GM12878 (cell line): ENCODE measurements around the gene KCNIP3. TPM values are rescaled to one million over a fixed set of nuclear protein-coding genes. Genes with fewer than 3 reads are reported as not detected.

Source experiments
- ATAC-seq: fragments of 200-7000 bp; cut with Tn5 transposase; 3 replicates; pipeline ENCODE4 v1.9.1; 2020; ENCODE audit warnings: mild to moderate bottlenecking, moderate library complexity
- BruUV-seq: library from RNA; stranded (reverse); fragments of 400-500 nt; replicated peaks from 2 replicates; lab custom pipeline; 2021; lab: Mats Ljungman, UMichigan
- CTCF ChIA-PET: fragments of 300-600 bp; sonication (Branson Sonifier 250); formaldehyde crosslinking; extraction: SDS; loops from one replicate; lab custom pipeline; 2021; ENCODE audit warnings: inconsistent platforms; lab: Yijun Ruan, JAX
- POLR2A ChIA-PET: fragments of 350-600 bp; formaldehyde crosslinking; extraction: SDS; loops from one replicate; lab custom pipeline; 2021; ENCODE audit warnings: inconsistent platforms; lab: Charles Lee
- RAD21 ChIA-PET: fragments of 300-600 bp; sonication (Branson Sonifier 250); formaldehyde crosslinking; loops from one replicate; lab custom pipeline; 2023; ENCODE audit warnings: antibody characterized with exemption; ENCODE audit not compliant: unreplicated experiment; lab: Charles Lee
- SMC1A ChIA-PET: fragments of 300-600 bp; sonication (Branson Sonifier 250); formaldehyde crosslinking; loops from one replicate; lab custom pipeline; 2023; ENCODE audit not compliant: unreplicated experiment, uncharacterized antibody; lab: Charles Lee
- DNase-seq: peaks from one replicate; pipeline ENCODE4 v3.0.0-alpha.2; 2011; ENCODE audit warnings: low read depth, low spot score
- FAIRE-seq: peaks from 3 replicates; lab custom pipeline; 2011; peaks lifted over from hg19 to GRCh38; lab: Jason Lieb, UNC
- H2AFZ ChIP-seq: 2 replicates; pipeline ENCODE4 v1.6.0; 2011; ENCODE audit warnings: low read depth, low read length, control low read depth; ENCODE audit not compliant: control insufficient read depth
- H3K27ac ChIP-seq: 2 replicates; pipeline ENCODE4 v1.5.1; 2011; ENCODE audit warnings: control low read depth; ENCODE audit not compliant: control insufficient read depth, insufficient read depth
- H3K27me3 ChIP-seq, 2 experiments: replicated peaks in 1 of 2; 2 replicates each; pipeline versions ENCODE4 v1.6.0 to v1.6.1; 2011; ENCODE audit warnings: low read length in 1 of 2; ENCODE audit not compliant: control insufficient read depth in 2 of 2, insufficient read depth in 2 of 2
- H3K36me3 ChIP-seq, 2 experiments: 2 replicates each; pipeline ENCODE4 v1.5.1; 2011; ENCODE audit warnings: low read length in 1 of 2; ENCODE audit not compliant: control insufficient read depth in 2 of 2, insufficient read depth in 2 of 2
- H3K4me1 ChIP-seq: 2 replicates; pipeline ENCODE4 v1.6.1; 2011; ENCODE audit warnings: mild to moderate bottlenecking, low read length, moderate library complexity, mixed read lengths; ENCODE audit not compliant: control insufficient read depth, insufficient read depth
- H3K4me2 ChIP-seq: 2 replicates; pipeline ENCODE4 v1.6.0; 2011; ENCODE audit warnings: control low read depth; ENCODE audit not compliant: control insufficient read depth, insufficient read depth
- H3K4me3 ChIP-seq: fragments of 200-600 bp; sonication (generic); 2 replicates; pipeline ENCODE4 v1.5.1; 2016
- H3K79me2 ChIP-seq: 2 replicates; pipeline ENCODE4 v1.6.0; 2011; ENCODE audit warnings: low read length; ENCODE audit not compliant: control insufficient read depth, insufficient read depth
- H3K9ac ChIP-seq: 2 replicates; pipeline ENCODE4 v1.8.0; 2011; ENCODE audit warnings: low read length, control low read depth, mixed read lengths; ENCODE audit not compliant: control insufficient read depth, insufficient read depth
- H3K9me3 ChIP-seq: replicated peaks from 3 replicates; pipeline ENCODE4 v1.5.1; 2011; ENCODE audit warnings: mild to moderate bottlenecking, low read length; ENCODE audit not compliant: control insufficient read depth, insufficient read depth
- H4K20me1 ChIP-seq: 2 replicates; pipeline ENCODE4 v1.6.0; 2011; ENCODE audit not compliant: control insufficient read depth, insufficient read depth
- E2F8 ChIP-seq: fragments of 450-650 bp; IDR thresholded peaks from 2 replicates; pipeline ENCODE4 v1.6.1; 2018; ENCODE audit warnings: mild to moderate bottlenecking, low read depth, moderate library complexity; ENCODE audit not compliant: partially characterized antibody
- ELK1 ChIP-seq: IDR thresholded peaks from 2 replicates; pipeline ENCODE4 v1.6.1; 2012; ENCODE audit warnings: low read depth, low read length, improper control_type of control experiment
- HDAC2 ChIP-seq: fragments of 200-600 bp; sonication (generic); IDR thresholded peaks from 2 replicates; pipeline ENCODE4 v1.6.1; 2017
- MYB ChIP-seq: fragments of 150-350 bp; IDR thresholded peaks from 2 replicates; pipeline ENCODE4 v1.6.1; 2014; ENCODE audit warnings: mild to moderate bottlenecking, low read depth, low read length, borderline replicate concordance
- NRF1 ChIP-seq: conservative IDR thresholded peaks from 2 replicates; pipeline ENCODE4 v1.6.1; 2011; ENCODE audit warnings: mild to moderate bottlenecking, low read depth, low read length, improper control_type of control experiment
- RELA ChIP-seq: fragments of 450-650 bp; IDR thresholded peaks from 2 replicates; pipeline ENCODE4 v1.8.0; 2014; ENCODE audit warnings: borderline replicate concordance; ENCODE audit not compliant: partially characterized antibody
- SIN3A ChIP-seq: IDR thresholded peaks from 2 replicates; pipeline ENCODE4 v1.6.1; 2012; ENCODE audit warnings: low read depth, low read length, improper control_type of control experiment
- WGBS: methylation state at CpG from one replicate; pipeline ENCODE4 v1.1.6; 2016; ENCODE audit warnings: low lambda C conversion rate; ENCODE audit not compliant: insufficient replicate concordance, insufficient coverage; ENCODE audit errors: missing lambda C conversion rate; 5-methylcytosine and 5-hydroxymethylcytosine counted together
- in situ Hi-C: fragments of 300-500 bp; cut with MboI; formaldehyde crosslinking; loops from 9 replicates; pipeline ENCODE4 v1.14.3; 2018; ENCODE audit warnings: mixed read lengths
- intact Hi-C: fragments of 100-400 bp; cut with micrococcal nuclease; formaldehyde crosslinking; loops from one replicate; pipeline ENCODE4 v1.14.2; 2022; ENCODE audit not compliant: unreplicated experiment
- polyA plus RNA-seq, 11 experiments: library from polyadenylated mRNA; depleted of rRNA in 4 of 11; unstranded in 6 of 11; stranded (reverse) in 5 of 11; fragments of >200 nt; fragmentation: Nextera tagmentation in 4 of 11; fragmentation: Illumina TruSeq in 1 of 11; extraction: Ambion mirVana in 4 of 11; extraction: Trizol in 1 of 11; gene quantifications; 1 replicate in 1 of 11; 2 replicates in 10 of 11; pipeline versions ENCODE4 v1.2.1 to v1.2.3, GENCODE V29; 2011 to 2016; ENCODE audit warnings: inconsistent platforms in 2 of 11, missing spikeins in 2 of 11, low read depth in 1 of 11
- total RNA-seq, 4 experiments: library from RNA; depleted of rRNA in 3 of 4; stranded (reverse); fragments of >200 nt in 3 of 4; fragmentation: Illumina TruSeq in 1 of 4; extraction: Trizol in 1 of 4; gene quantifications; 2 replicates each; pipeline versions ENCODE4 v1.2.1 to v1.2.3, GENCODE V29; 2013 to 2021
- TF ChIP-seq, protein P1 (sequence below): fragments of 450-650 bp; IDR thresholded peaks from 2 replicates; pipeline ENCODE4 v1.6.1; 2016; ENCODE audit warnings: mild to moderate bottlenecking

Gene KCNIP3
- total and polyA plus RNA-seq, 10 of the 15 experiments (the other 5 are each of a cell fraction or from before 2014, with no cell fraction given) = not detected

DNA sequence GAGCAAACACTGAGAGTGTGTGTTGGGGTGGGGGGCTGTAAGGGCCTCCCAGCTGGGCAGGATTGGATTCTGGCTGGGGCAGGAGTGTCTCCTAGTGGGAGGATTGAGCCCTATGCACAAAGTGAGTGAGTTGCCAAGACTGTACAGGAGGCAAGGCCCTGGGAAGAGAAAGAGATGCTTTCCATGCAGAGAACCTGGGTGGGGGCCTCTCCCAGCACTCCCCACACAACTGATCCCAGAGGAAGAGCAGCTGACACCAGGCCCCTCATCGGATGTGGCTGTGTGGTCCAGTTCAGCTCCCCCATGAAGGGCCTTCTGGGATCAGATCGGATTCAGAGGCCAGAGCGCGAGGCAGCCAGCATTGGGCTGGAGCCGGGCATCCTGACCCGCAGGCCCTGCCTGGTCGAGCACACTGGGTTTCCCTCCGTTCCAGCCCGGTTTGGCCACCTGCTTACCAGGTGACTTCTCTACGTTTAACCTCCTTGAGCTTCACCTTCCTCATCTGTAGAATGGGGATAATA lies 56.0 kb downstream of the KCNIP3 start:
- 52% methylated on average over 9 of the region's 10 CpGs for WGBS
- no peak overlapping the region for H3K9ac ChIP-seq
- no peak for TF ChIP-seq RELA
- TF ChIP-seq SIN3A = no peak
- TF ChIP-seq MYB = no peak
- TF ChIP-seq HDAC2 = no peak
- TF ChIP-seq, all 136 proteins: peak for 0
- no peaks in the 10 kb centered on the region for H3K4me1 ChIP-seq
- intact Hi-C loops (no loop called here), in situ Hi-C loops (no loop called here)
- no peak overlapping the region for H2AFZ ChIP-seq
- no peaks in the 10 kb centered on the region for H3K79me2 ChIP-seq
- ChIA-PET RAD21 (no interaction called here), POLR2A (no interaction called here), SMC1A (no interaction called here), CTCF (no interaction called here)
- H3K36me3 ChIP-seq = no peaks in the 10 kb centered on the region
- no peaks in the 10 kb centered on the region for H3K9me3 ChIP-seq
- H3K4me2 ChIP-seq = no peak overlapping the region
- no peak overlapping the region for H3K27ac ChIP-seq
- peaks cover 0 to 1% of the 10 kb centered on the region in 2 experiments; a peak in 2 of 4 replicates for H3K27me3 ChIP-seq
- H4K20me1 ChIP-seq = no peaks in the 10 kb centered on the region
- FAIRE-seq = no peak
- H3K4me3 ChIP-seq = no peak overlapping the region
- ATAC-seq = no peak
- no TSS peak for BruUV-seq
- DNase-seq = no peak

- no peaks in the 10 kb centered on the region for H3K36me3 ChIP-seq
- H3K4me3 ChIP-seq = no peak overlapping the region
- no peaks in the 10 kb centered on the region for H3K9me3 ChIP-seq
- BruUV-seq = no TSS peak
- H3K27me3 ChIP-seq = no peaks in the 10 kb centered on the region; a peak in 1 of 4 replicates
- H3K27ac ChIP-seq = no peak overlapping the region
- DNase-seq (no peak), FAIRE-seq (no peak)
- H3K9ac ChIP-seq = no peak overlapping the region
- H2AFZ ChIP-seq = no peak overlapping the region
- 29% methylated on average over 22 of the region's 22 CpGs for WGBS
- no peaks in the 10 kb centered on the region for H3K4me1 ChIP-seq
- H3K4me2 ChIP-seq = no peak overlapping the region
- no peaks in the 10 kb centered on the region for H4K20me1 ChIP-seq
- RAD21 ChIA-PET = no interaction called here
- no peaks in the 10 kb centered on the region for H3K79me2 ChIP-seq
- TF ChIP-seq ELK1 (no peak), E2F8 (no peak), NRF1 (no peak)
- TF ChIP-seq, protein P1, sequence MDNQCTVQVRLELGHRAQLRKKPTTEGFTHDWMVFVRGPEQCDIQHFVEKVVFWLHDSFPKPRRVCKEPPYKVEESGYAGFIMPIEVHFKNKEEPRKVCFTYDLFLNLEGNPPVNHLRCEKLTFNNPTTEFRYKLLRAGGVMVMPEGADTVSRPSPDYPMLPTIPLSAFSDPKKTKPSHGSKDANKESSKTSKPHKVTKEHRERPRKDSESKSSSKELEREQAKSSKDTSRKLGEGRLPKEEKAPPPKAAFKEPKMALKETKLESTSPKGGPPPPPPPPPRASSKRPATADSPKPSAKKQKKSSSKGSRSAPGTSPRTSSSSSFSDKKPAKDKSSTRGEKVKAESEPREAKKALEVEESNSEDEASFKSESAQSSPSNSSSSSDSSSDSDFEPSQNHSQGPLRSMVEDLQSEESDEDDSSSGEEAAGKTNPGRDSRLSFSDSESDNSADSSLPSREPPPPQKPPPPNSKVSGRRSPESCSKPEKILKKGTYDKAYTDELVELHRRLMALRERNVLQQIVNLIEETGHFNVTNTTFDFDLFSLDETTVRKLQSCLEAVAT = no peak
- TF ChIP-seq, all 136 proteins: peak for 0
- POLR2A ChIA-PET = no interaction called here
- SMC1A ChIA-PET = no interaction called here
- intact Hi-C loops (no loop called here), in situ Hi-C loops (no loop called here)
- ATAC-seq = no peak
- CTCF ChIA-PET = no interaction called here
Observed at GRCh38 chr2:95353613-95354468, 56.7 kb downstream of the KCNIP3 start.
